ENCODE measurements around the gene NSDHL. TPM values are rescaled to one million over a fixed set of nuclear protein-coding genes. Genes with fewer than 3 reads are reported as not detected.

The NSDHL gene
- total RNA-seq, 1 experiment from 2014 or later, result 22.1 TPM

- Histone ChIP-seq H3K4me1 (ENCODE audit: control insufficient read depth in 1 of 2, insufficient read depth in 2 of 2, low read length in 2 of 2) (no peaks in the 10 kb centered on the region), H3K79me2 (ENCODE audit: insufficient read depth, low read length) (no peaks in the 10 kb centered on the region), H3K36me3 (ENCODE audit: control insufficient read depth in 1 of 2, insufficient read depth in 2 of 2, low read length in 2 of 2) (no peaks in the 10 kb centered on the region), H2AFZ (ENCODE audit: low read depth, low read length, poor library complexity, severe bottlenecking) (no peak overlapping the region), H3K9me3 (ENCODE audit: control insufficient read depth in 1 of 2, insufficient read depth in 1 of 2, low read depth in 1 of 2, low read length in 2 of 2) (no peaks in the 10 kb centered on the region), H3K4me3 (replicated peaks in 1 of 2; ENCODE audit: low read depth in 1 of 2, low read length in 2 of 2) (no peak overlapping the region), H3K4me2 (ENCODE audit: low read length) (no peak overlapping the region), H4K20me1 (ENCODE audit: insufficient read depth) (no peaks in the 10 kb centered on the region), H3K9ac (ENCODE audit: low read length) (no peak overlapping the region), H3K27me3 (ENCODE audit: insufficient read depth, low read length) (no peaks in the 10 kb centered on the region), H3K27ac (ENCODE audit: low read depth, low read length) (no peak overlapping the region), H3K9me2 (ENCODE audit: insufficient read depth) (no peaks in the 10 kb centered on the region)
- DNase-seq (ENCODE audit: low read depth, low spot score), result no peak
- no TSS peak for BruUV-seq (replicated peaks)
- ChIA-PET CTCF (no interaction called here), POLR2A (no interaction called here), RAD21 (ENCODE audit: low non-redundant PET in 1 of 2, low total read pairs in 2 of 2, uncharacterized antibody in 2 of 2, unreplicated experiment in 2 of 2) (no interaction called here)
- intact Hi-C loops (cut with micrococcal nuclease), result no loop called here
- no peak for ATAC-seq
- TF ChIP-seq SRF (IDR thresholded peaks at IDR 0.05; ENCODE audit: low read depth), result no peak
- TF ChIP-seq CTCF (IDR thresholded peaks at IDR 0.05 in 2 of 3, conservative IDR thresholded peaks at IDR 0.05 in 1 of 3; ENCODE audit: borderline replicate concordance in 1 of 3, insufficient read depth in 1 of 3, low read depth in 2 of 3, low read length in 2 of 3), result no peak
Observed at GRCh38 chrX:152819266-152819665, 11.6 kb upstream of the NSDHL start.

- Histone ChIP-seq H3K4me3 (replicated peaks in 1 of 2; ENCODE audit: low read depth in 1 of 2, low read length in 2 of 2) (no peak overlapping the region), H3K27ac (ENCODE audit: low read depth, low read length) (no peak overlapping the region), H4K20me1 (ENCODE audit: insufficient read depth) (no peaks in the 10 kb centered on the region), H2AFZ (ENCODE audit: low read depth, low read length, poor library complexity, severe bottlenecking) (no peak overlapping the region), H3K9me3 (ENCODE audit: control insufficient read depth in 1 of 2, insufficient read depth in 1 of 2, low read depth in 1 of 2, low read length in 2 of 2) (no peaks in the 10 kb centered on the region), H3K79me2 (ENCODE audit: insufficient read depth, low read length) (no peaks in the 10 kb centered on the region), H3K36me3 (ENCODE audit: control insufficient read depth in 1 of 2, insufficient read depth in 2 of 2, low read length in 2 of 2) (no peaks in the 10 kb centered on the region), H3K27me3 (ENCODE audit: insufficient read depth, low read length) (no peaks in the 10 kb centered on the region), H3K4me1 (ENCODE audit: control insufficient read depth in 1 of 2, insufficient read depth in 2 of 2, low read length in 2 of 2) (no peaks in the 10 kb centered on the region), H3K9ac (ENCODE audit: low read length) (no peak overlapping the region), H3K9me2 (ENCODE audit: insufficient read depth) (no peaks in the 10 kb centered on the region), H3K4me2 (ENCODE audit: low read length) (no peak overlapping the region)
- intact Hi-C loops (cut with micrococcal nuclease), result loop anchor here (2.0 kb wide), 1 partner anchor 1071 kb away; no protein-coding TSS in a partner anchor
- ChIA-PET RAD21 (ENCODE audit: low non-redundant PET in 1 of 2, low total read pairs in 2 of 2, uncharacterized antibody in 2 of 2, unreplicated experiment in 2 of 2) (no interaction called here), CTCF (no interaction called here), POLR2A (no interaction called here)
- no peak for DNase-seq (ENCODE audit: low read depth, low spot score)
- no peak for ATAC-seq
- BruUV-seq (replicated peaks), result no TSS peak
- TF ChIP-seq POLR2A (IDR thresholded peaks at IDR 0.05; ENCODE audit: borderline replicate concordance, extremely low read depth, insufficient read depth, insufficient read length), result no peak
- no peak for TF ChIP-seq POLR2AphosphoS5 (IDR thresholded peaks at IDR 0.05; ENCODE audit: low read depth, low read length)
- TF ChIP-seq ZNF274 (IDR thresholded peaks at IDR 0.05; ENCODE audit: low read depth, low read length), result no peak
Observed at GRCh38 chrX:152819732-152820131, 11.1 kb upstream of the NSDHL start.
